SK-N-SH treated with all-trans-retinoic acid at 6 μM for 48 hours (cell line): Measurements from ENCODE around the gene LRRC8C.

Source experiments
- ATAC-seq: fragments of 200-7000 bp; cut with Tn5 transposase; 3 replicates; pipeline ENCODE4 v1.9.1; 2020; ENCODE audit warnings: mild to moderate bottlenecking, moderate library complexity
- ARNTL ChIP-seq: fragments of 450-650 bp; formaldehyde crosslinking; IDR thresholded peaks from 2 replicates; pipeline ENCODE4 v1.5.0; 2020; ENCODE audit warnings: low read depth, mild to moderate bottlenecking, moderate library complexity, borderline replicate concordance
- BACH2 ChIP-seq: fragments of 250-450 bp; sonication (Bioruptor Pico); IDR thresholded peaks from 2 replicates; pipeline ENCODE4 v1.9.0; 2021; ENCODE audit warnings: mild to moderate bottlenecking, borderline replicate concordance
- CREB5 ChIP-seq: fragments of 250-450 bp; sonication (Bioruptor Pico); IDR thresholded peaks from 2 replicates; pipeline ENCODE4 v1.5.1; 2020; ENCODE audit warnings: low read depth, mild to moderate bottlenecking, moderate library complexity
- CSDC2 ChIP-seq: fragments of 250-450 bp; sonication (Bioruptor Pico); IDR thresholded peaks from 2 replicates; pipeline ENCODE4 v1.5.0; 2020; ENCODE audit warnings: mild to moderate bottlenecking, moderate library complexity
- CSRNP3 ChIP-seq: fragments of 250-450 bp; sonication (Bioruptor Pico); IDR thresholded peaks from 2 replicates; pipeline ENCODE4 v1.5.1; 2021; ENCODE audit warnings: mild to moderate bottlenecking, moderate library complexity
- ESRRG ChIP-seq: fragments of 250-450 bp; sonication (Bioruptor Pico); IDR thresholded peaks from 2 replicates; pipeline ENCODE4 v1.6.1; 2021; ENCODE audit warnings: mild to moderate bottlenecking
- GLIS3 ChIP-seq: fragments of 250-450 bp; sonication (Bioruptor Pico); IDR thresholded peaks from 2 replicates; pipeline ENCODE4 v1.5.0; 2020; ENCODE audit warnings: mild to moderate bottlenecking, moderate library complexity
- ISL1 ChIP-seq: fragments of 250-450 bp; sonication (Bioruptor Pico); IDR thresholded peaks from 2 replicates; pipeline ENCODE4 v2.1.2; 2022; ENCODE audit warnings: mild to moderate bottlenecking, moderate library complexity
- OSR1 ChIP-seq: fragments of 250-450 bp; sonication (Bioruptor Pico); IDR thresholded peaks from 2 replicates; pipeline ENCODE4 v1.8.0; 2022; ENCODE audit warnings: moderate library complexity, mild to moderate bottlenecking, inconsistent platforms
- PPARA ChIP-seq: fragments of 250-450 bp; sonication (Bioruptor Pico); IDR thresholded peaks from 2 replicates; pipeline ENCODE4 v1.5.0; 2020; ENCODE audit warnings: mild to moderate bottlenecking, borderline replicate concordance
- RARB ChIP-seq: fragments of 250-450 bp; sonication (Bioruptor Pico); IDR thresholded peaks from 2 replicates; pipeline ENCODE4 v1.8.0; 2021; ENCODE audit warnings: mild to moderate bottlenecking, moderate library complexity
- SNAI2 ChIP-seq: fragments of 250-450 bp; sonication (Bioruptor Pico); IDR thresholded peaks from 2 replicates; pipeline ENCODE4 v1.5.0; 2020; ENCODE audit warnings: mild to moderate bottlenecking, moderate library complexity
- TCF4 ChIP-seq: fragments of 250-450 bp; sonication (Bioruptor Pico); IDR thresholded peaks from 2 replicates; pipeline ENCODE4 v1.8.0; 2021; ENCODE audit warnings: mild to moderate bottlenecking, moderate library complexity, borderline replicate concordance
- TOX ChIP-seq: fragments of 250-450 bp; sonication (Bioruptor Pico); IDR thresholded peaks from 2 replicates; pipeline ENCODE4 v1.8.0; 2021; ENCODE audit warnings: mild to moderate bottlenecking, moderate library complexity, borderline replicate concordance
- TSHZ2 ChIP-seq: fragments of 250-450 bp; sonication (Bioruptor Pico); IDR thresholded peaks from 2 replicates; pipeline ENCODE4 v1.5.0; 2020; ENCODE audit warnings: mild to moderate bottlenecking, moderate library complexity
- ZC3H10 ChIP-seq: fragments of 250-450 bp; sonication (Bioruptor Pico); IDR thresholded peaks from 2 replicates; pipeline ENCODE4 v1.5.1; 2021; ENCODE audit warnings: mild to moderate bottlenecking, moderate library complexity
- ZFP3 ChIP-seq: fragments of 250-450 bp; sonication (Bioruptor Pico); IDR thresholded peaks from 2 replicates; pipeline ENCODE4 v1.5.0; 2020; ENCODE audit warnings: mild to moderate bottlenecking, moderate library complexity
- ZFP30 ChIP-seq: fragments of 450-650 bp; formaldehyde crosslinking; IDR thresholded peaks from 2 replicates; pipeline ENCODE4 v1.5.0; 2022; ENCODE audit warnings: mild to moderate bottlenecking, moderate library complexity
- ZNF565 ChIP-seq: fragments of 450-650 bp; formaldehyde crosslinking; conservative IDR thresholded peaks from 2 replicates; pipeline ENCODE4 v1.5.0; 2020; ENCODE audit warnings: low read depth, mild to moderate bottlenecking, moderate library complexity
- ZNF70 ChIP-seq: fragments of 450-650 bp; formaldehyde crosslinking; IDR thresholded peaks from 2 replicates; pipeline ENCODE4 v1.5.0; 2020; ENCODE audit warnings: mild to moderate bottlenecking, moderate library complexity
- ZNF8 ChIP-seq: fragments of 450-650 bp; formaldehyde crosslinking; IDR thresholded peaks from 2 replicates; pipeline ENCODE4 v1.5.0; 2020; ENCODE audit warnings: mild to moderate bottlenecking, moderate library complexity
- TF ChIP-seq, protein P1 (sequence below): fragments of 250-450 bp; sonication (Bioruptor Pico); IDR thresholded peaks from 2 replicates; pipeline ENCODE4 v1.8.0; 2021; ENCODE audit warnings: low read depth, mild to moderate bottlenecking, moderate library complexity, borderline replicate concordance

Gene LRRC8C

GRCh38 chr1:89611721-89612120 is 21.2 kb upstream of the LRRC8C start:
- no peak for TF ChIP-seq ZFP30
- no peak for TF ChIP-seq ZFP3
- TF ChIP-seq TOX (CRISPR knock-in tag), result no peak
- no peak for TF ChIP-seq BACH2 (CRISPR knock-in tag)
- TF ChIP-seq SNAI2 (CRISPR knock-in tag), result no peak
- TF ChIP-seq ZC3H10, result no peak
- TF ChIP-seq, protein P1, sequence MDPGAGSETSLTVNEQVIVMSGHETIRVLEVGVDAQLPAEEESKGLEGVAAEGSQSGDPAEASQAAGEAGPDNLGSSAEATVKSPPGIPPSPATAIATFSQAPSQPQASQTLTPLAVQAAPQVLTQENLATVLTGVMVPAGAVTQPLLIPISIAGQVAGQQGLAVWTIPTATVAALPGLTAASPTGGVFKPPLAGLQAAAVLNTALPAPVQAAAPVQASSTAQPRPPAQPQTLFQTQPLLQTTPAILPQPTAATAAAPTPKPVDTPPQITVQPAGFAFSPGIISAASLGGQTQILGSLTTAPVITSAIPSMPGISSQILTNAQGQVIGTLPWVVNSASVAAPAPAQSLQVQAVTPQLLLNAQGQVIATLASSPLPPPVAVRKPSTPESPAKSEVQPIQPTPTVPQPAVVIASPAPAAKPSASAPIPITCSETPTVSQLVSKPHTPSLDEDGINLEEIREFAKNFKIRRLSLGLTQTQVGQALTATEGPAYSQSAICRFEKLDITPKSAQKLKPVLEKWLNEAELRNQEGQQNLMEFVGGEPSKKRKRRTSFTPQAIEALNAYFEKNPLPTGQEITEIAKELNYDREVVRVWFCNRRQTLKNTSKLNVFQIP (CRISPR knock-in tag), result no peak
- no peak for TF ChIP-seq CSDC2 (CRISPR knock-in tag)
- TF ChIP-seq RARB (CRISPR knock-in tag), result no peak
- no peak for TF ChIP-seq CREB5 (CRISPR knock-in tag)
- TF ChIP-seq CSRNP3 (CRISPR knock-in tag), result no peak
- TF ChIP-seq TCF4, result no peak
- TF ChIP-seq OSR1, result no peak
- TF ChIP-seq GLIS3 (CRISPR knock-in tag), result no peak
- TF ChIP-seq ZNF70 (CRISPR knock-in tag), result no peak
- no peak for TF ChIP-seq ZNF565 (CRISPR knock-in tag)
- no peak for TF ChIP-seq ISL1
- TF ChIP-seq ESRRG (CRISPR knock-in tag), result no peak
- no peak for TF ChIP-seq TSHZ2
- ATAC-seq, result no peak

- TF ChIP-seq BACH2 (CRISPR knock-in tag) (no peak), ISL1 (no peak), ZFP3 (no peak), ZC3H10 (no peak), TOX (CRISPR knock-in tag) (no peak), OSR1 (no peak), CREB5 (CRISPR knock-in tag) (no peak), ZNF8 (CRISPR knock-in tag) (no peak), SNAI2 (CRISPR knock-in tag) (no peak)
- ATAC-seq, result no peak
These were observed 19.0 kb upstream of the LRRC8C start for GRCh38 chr1:89613928-89614327.

DNA sequence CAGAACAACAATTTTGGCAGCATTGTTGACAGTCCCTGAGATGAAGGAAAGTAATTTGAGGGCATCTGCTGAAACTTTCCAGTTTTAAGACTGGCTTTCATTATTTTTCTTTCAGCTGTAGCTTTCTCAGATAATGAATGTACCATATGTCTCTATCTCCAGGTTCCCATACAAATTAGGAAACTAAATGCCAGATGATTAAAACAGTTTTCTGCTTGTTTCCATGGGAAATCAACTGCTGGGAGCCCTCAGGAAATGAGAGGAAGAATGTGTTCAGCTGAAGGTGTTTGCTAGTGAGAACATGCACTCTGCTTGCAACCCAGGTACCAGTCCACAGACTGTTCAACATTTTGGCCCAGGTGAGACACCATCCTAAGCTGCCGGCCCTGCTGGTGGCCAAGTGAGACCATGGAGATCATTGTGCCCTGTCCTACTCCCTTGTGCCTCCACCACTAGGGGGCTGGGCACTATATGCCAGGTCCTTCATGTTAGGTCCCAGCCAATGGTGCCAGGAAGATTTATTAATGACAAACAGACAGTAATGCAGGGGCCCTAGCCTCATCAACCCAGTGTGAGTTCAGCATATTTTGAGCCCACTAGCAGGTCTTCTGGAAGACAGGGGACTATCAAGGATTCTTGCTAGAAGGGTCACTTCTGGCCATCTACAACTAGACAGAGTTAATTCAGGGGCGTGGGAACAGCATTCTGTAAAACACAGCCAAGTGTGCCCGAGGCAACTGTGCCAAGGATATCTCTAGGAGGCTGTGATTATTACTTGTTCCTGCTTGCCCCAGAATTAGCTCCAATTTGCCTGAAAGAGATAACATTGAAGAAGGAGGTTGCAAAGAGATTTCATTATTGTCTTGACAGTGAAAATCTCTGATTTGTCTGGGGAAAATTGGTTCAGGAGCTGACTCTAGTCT is 17.0 kb upstream of the LRRC8C start:
- peak; percentile 77 for ATAC-seq
- TF ChIP-seq ZNF8 (CRISPR knock-in tag) (no peak), TOX (CRISPR knock-in tag) (no peak), BACH2 (CRISPR knock-in tag) (no peak), ESRRG (CRISPR knock-in tag) (no peak), ARNTL (no peak), CSRNP3 (CRISPR knock-in tag) (peak; percentile 50; the same call in 1 of the 2 replicates), PPARA (CRISPR knock-in tag) (no peak), SNAI2 (CRISPR knock-in tag) (no peak), ZFP30 (no peak), TCF4 (peak; percentile 83), CREB5 (CRISPR knock-in tag) (no peak), GLIS3 (CRISPR knock-in tag) (no peak), CSDC2 (CRISPR knock-in tag) (no peak), RARB (CRISPR knock-in tag) (no peak), ZNF70 (CRISPR knock-in tag) (no peak)
- TF ChIP-seq, protein P1 (CRISPR knock-in tag), result no peak
